Fibroblast of upper back skin (primary cell): ENCODE measurements around the gene ATP8B4.

Experiments
- DNase-seq: peaks from one replicate; pipeline ENCODE4 v3.0.0-alpha.2; 2013

ATP8B4 gene

DNA sequence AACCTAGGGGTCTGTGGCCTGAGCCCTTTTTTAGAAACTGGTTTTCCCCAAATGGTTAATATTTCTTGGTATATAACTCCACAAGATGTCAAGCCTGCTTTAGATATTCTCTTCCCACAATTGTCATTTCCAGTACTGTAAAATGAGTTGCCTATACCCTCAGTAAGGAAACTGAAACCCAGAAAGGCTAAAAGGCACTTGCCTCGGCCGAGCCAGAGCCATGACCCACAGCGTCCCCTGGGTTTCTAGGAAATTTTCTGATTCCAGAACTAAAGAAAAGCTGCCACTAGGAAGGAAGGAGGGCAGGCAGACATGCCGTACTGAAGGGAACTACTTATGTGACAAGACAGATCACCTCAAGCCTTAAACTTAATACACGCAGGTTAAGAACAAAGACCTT lies 59.1 kb downstream of the ATP8B4 start:
- DNase-seq = no peak

DNA sequence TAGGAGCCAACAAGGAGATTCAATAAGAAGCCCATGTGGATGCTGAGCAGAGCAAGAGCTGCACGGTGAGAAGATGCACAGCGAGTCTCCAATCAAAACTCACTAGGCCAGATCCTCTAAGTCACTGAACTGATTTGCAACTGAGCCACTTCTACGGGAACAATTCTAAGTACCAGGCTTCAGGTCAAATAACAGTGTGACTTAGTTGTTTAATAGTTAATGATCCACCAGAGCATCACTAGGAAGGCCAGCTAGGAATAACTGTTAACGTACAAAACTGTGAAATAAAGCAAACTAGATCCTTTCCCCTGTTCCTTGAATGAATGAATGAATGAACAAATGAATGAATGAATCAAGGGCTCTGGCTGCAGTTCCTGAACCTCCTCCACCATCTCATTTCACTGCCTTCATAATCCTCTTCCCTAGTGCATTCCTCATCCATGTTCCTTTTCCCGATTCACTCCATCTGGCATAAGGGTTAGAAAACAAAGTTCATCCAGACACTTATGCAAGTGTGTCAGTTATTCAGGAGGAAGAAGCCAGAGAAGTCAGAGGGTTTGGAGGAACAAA lies 59.7 kb downstream of the ATP8B4 start:
- DNase-seq = no peak

DNA sequence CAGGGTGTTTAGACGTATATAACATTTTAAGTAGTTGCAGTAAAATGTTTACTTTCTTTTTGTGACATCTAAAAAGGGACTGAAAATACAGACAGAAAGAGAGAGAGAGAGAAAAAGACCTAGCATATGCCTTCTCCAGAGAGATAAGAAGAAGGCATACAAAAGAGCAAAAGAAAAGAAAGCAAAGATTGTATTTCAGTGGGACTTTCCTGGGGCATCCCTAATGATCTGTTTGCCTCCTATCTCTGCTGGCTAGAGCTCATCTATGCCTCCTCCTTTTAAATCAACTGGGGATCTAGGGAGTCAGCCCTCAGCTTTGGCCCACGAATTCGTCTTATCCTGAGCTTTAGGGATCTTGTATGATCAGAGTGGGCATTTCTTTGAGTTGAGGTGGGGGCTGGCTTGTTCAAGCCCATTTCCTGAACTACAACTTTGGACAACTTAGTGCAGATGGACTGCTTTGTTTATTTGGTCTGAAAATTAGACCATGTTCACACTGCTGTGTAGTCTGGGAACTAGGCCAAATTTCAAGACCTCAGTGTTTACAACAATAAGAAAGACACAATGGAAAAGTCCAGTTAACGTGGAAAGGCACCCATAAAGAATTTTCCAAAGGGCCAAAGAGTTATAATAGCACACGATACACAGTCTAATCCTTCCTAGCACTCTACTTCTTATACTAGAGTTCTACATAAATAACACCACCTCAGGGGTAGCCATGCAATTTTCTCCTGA lies 61.0 kb downstream of the ATP8B4 start:
- DNase-seq = no peak

DNA sequence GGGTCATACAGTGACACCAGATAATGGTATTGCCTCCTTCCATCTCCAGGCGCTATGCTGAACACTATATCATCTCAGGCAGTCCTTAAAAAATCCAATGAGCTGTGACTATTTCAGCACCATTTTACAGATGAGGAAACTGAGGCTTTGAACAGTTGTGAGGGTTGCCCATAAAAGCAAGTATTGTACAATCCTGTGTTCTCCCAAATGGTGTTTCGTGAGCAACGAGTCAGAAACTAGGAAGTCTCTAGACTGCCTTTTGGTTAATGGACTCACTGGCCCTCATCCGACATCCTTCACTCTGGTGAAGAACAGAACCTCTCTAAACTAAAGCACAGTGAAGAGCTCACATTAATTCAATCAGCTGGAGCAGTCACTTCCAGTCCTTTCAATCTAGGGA lies 61.8 kb downstream of the ATP8B4 start:
- no peak for DNase-seq

DNA sequence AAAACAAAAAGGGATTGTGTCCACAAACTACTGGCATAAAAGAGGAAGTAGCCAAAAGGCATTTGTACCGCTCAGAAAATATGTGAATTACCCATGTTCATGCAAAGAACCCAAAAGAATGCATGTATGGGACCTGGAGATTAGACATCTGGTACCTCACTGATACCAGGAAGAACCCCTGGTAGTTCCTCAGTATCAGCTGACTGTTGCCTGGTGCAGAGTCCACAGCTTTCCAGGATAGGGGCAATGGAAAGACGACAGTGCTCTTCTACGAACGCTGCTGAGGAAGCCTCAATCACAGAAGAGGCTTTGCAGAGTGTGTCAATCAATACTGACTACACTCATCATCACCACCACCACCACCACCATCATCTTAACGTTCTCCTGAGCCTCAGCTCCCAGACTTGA lies 63.3 kb downstream of the ATP8B4 start:
- DNase-seq = no peak

DNA sequence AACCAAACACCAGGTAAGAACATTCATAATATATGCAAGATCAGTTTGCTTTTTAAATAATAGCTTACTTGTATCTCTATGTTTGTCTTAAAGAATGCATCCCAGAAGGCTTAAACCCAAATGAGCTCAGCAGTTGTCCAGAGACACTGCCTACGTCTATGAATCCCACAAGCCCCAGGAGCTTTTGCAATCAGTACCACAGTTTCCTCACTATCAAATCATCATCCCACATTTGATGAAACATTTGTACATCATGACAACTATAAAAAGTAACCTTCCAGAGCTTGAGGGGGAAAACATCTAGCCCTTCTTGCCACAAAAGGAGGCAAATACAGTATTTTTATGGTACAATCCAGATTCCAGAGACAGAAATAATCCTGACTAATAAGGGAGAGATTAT lies 63.7 kb downstream of the ATP8B4 start:
- DNase-seq = peak; percentile 91

DNA sequence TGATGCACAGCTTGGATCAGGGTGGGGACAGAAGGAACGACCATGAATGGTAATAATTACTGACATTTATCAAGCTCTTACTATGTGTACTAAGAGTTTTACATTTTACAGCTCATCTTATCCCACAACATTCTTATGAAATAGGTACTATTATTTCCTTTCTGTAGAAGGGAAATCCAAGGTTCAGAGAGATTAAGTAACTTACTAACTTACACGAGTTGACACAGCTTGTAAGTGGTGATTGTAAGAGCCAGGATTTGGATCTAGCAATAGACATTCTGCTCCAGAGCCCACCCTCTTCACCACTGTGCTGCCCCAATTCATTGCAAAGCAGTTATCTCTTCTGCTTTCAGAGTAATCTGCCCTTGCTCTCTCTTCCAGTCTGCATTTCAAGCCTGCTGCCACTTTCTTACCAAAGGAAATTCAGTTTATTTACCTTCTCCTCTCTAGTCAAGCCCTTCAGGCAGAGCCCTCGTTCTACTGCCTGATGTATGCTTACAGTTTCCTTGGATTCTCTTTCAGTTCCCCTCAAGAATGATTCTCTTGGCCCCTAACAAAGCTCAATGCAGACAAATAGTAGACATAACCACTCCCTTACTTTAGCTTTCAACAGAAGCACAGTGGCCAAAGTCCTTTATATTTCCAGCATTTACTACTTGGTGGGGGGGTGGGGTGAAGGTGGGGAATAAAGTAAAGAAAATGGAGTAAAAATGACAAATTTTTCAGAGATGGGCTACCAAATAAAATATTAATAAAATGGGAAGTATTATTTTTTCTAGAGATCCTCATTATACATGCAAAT lies 65.8 kb downstream of the ATP8B4 start:
- no peak for DNase-seq

DNA sequence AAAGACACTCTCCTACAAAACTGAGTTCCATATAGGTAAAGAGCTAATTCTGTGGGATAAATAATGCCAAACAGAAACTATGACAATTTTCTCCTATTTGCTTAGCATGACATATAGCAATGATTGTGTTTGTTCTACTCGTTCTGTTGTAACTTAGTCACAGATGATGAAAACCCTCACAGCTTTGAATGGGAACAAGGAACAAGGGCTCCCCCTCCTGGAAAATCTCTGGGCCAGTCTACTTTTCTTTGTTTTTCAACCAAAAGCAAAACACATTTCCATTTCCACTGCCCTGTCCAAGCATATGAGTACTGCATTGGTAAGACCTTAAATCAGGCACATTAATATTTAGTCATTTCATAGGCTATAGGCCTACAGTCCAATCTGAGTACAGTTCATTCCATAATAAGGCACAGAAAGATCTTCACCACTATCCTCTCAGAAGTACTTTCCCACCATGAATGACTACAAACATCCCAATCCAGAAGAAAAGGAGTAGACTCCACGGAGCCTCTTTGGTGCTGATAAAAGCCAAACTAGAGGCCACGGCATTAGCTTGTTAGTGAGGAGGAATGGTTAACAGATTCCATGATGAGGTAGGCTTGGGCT lies 67.1 kb downstream of the ATP8B4 start:
- DNase-seq = peak; percentile 83

DNA sequence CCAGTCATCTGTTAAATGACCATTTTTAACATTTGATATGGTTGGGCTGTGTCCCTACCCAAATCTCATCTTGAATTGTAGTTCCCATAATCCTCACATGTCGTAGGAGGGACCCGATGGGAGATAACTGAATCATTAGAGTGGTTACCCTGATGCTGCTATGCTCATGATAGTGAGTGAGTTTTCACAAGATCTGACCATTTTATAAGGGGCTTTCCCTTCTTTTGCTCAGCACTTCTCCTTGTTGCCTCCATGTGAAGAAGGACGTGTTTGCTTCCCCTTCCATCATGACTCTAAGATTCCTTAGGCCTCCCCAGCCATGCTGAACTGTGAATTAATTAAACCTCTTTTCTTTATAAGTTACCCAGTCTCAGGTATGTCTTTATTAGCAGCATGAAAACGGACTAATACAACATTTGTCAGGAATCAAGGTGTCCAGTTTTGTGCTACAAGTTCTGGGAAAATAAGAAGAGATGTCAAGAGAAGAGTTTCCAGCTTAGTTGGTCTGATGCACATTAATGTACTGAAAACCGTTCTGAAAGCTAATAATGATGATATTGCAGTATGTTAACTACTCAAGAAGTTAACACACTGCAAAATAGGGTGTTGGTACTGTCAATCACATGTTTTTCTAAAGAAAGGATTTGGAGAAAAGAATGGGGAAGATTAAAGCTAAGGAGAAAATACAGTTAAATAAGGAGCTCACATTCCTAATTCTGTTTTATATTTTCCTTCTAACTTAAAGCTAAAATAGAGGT lies 67.9 kb downstream of the ATP8B4 start:
- DNase-seq = no peak

DNA sequence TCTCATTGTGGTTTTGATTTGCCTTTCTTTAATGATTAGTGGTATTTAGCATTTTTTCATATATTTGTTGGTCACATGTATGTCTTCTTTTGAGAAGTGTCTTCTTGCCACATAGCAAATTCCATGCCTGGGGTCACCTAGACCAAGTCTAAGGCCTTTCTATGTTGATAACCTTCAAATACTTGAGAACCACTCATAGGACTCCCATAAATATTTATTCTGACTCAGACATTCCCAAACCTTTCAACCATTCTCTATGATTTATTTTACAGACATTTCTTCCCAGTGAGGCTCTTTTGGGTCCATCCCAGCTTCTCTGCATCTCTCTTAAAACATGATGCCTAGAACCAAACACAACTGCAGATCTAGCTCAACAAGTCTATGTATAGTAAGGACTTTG lies 69.2 kb downstream of the ATP8B4 start:
- DNase-seq = peak; percentile 81

DNA sequence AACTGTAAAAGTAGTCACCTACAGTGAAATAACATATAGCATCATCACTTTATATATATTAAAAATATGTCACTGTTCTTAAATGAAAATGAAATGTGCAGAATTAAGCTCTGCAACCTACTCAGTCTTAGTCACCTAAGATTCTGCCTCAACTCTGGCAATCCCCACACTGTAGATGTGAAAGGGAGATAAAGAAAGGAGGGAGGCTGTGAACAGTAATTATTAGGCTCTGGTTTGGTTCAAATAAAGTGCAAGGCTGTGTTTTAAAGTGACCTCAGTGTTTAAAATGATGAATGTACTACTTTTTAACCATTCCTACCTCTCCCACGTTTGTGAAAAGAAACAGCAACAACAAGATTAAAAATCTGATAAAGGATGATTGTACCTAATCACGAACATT lies 72.2 kb downstream of the ATP8B4 start:
- DNase-seq = peak; percentile 10

DNA sequence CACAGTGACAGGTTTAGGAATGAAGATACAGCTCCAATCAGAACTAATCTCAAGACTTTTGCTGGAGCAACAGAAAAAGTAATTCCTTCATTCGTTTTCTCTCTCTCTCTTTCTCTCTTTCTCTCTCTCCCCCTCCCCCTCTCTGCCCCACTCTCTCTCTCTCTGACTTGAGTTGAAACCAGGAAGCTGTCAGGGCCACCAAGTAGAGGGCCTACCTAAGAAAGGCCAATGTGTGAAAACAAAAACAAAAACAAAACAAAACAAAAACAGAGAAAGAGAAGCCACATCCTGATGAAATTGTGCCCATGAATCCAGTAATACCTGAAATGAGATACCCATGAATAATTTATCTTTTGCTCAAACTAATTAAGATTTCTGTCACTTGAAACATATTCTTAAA lies 72.9 kb downstream of the ATP8B4 start:
- no peak for DNase-seq

DNA sequence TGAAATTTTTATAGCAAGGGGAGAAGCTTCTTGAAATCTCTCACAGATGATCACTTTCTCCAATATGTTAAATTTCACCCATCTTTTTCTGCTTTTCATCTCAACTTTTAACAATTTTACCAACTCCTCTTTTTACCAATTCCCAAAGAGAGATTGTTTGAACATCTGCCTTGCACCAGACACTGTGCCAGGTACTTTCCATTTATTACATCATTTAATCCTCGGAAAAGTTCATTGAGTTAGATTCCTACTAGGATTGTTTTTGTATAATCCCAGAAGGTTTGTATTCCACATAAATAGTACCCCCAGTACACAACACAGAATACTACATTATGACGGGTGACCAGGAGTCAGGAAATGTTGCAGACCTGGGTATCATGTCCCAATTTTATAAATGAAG lies 74.1 kb downstream of the ATP8B4 start:
- DNase-seq = no peak

DNA sequence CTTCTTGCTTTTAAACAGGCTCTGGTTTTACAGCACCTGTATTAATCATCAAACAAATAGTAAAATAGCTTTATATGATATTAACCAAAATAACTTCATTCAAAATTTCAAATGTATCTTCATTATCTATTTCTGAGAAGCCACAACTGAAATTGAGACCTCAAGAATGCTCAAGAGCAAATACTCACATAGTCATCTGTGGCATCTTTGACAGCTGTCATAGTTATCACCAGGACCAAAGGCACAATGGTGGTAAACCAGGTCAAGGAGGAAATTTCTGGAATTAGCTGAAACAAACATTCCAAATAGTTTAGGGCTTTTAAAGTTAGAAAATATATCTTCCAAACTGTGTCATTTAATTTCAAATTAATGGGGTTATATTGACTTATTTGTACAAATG lies 74.6 kb downstream of the ATP8B4 start:
- DNase-seq = no peak

DNA sequence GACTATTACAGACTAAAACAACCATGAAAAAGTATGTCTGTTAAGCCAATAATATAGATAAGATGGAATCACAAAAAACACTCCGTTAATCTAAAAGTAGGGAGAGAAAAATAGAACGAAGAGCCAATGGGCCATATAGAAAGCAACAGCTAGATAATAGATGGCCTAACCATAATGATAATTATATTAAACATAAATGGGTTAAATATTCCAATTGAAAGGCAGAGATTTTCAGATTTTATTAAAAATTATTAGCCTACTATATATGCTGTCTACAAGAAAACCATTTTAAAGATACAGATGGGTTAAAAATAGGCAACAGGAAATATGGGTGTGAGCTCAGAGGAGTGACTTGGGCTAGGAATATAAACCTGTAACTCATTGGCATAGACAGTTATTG lies 76.3 kb downstream of the ATP8B4 start:
- DNase-seq = no peak

DNA sequence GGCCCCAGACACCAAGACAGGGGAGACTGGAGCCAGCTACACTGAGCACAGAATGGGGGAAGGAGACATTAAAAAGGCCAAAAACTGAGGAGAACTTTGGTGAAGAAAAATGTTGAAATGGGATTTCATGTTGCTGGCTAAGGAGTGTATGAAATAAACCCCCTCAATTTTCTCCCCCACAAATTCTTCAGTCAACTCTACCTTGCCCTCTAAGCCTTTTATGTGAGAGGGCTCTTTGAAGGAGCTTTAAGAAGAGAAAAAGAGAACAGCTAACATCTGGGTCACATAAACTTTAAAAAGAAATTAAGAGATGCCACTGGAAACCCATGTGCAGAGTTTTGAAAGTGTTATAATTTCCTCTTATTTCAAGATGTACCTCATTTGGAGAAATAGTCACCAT lies 88.6 kb downstream of the ATP8B4 start:
- DNase-seq = no peak

DNA sequence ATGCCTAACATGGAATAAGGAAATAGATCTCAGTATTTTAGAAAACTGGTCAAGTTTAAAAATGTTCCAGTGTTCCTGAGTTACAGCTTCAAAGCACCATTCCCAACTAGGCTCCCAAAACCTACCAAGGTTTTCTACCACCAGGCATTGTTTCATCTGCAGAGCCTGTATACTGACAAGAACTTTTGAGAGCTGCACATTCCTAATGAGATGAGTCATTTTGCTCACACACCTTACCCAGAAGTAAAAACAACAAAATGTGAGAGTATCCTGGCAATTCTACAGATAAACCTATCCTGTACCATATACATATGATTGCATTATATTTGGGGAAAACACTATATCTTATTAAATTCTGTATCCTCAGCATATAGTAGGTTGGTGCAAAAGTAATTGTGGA lies 90.7 kb downstream of the ATP8B4 start:
- DNase-seq = no peak

DNA sequence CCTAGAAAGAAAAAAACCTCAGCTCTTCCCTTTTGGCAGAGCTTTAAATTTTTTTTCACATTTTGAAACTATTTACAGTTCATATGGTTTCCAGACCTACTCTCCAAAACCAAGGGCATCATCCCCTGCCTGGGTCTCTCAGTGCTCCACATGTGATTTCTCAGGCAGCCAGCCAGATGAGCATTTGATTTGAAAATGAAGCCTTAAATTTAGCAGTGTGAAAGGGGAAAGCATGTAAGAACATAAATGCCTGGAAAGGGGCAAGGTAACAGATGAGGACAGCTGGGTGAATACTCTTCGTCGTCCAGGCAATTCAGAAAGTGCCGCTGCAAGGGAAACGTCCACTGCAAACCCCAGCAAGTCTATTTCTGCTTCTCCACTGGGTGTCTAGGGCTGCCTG lies 94.8 kb downstream of the ATP8B4 start:
- peak; percentile 59 for DNase-seq

DNA sequence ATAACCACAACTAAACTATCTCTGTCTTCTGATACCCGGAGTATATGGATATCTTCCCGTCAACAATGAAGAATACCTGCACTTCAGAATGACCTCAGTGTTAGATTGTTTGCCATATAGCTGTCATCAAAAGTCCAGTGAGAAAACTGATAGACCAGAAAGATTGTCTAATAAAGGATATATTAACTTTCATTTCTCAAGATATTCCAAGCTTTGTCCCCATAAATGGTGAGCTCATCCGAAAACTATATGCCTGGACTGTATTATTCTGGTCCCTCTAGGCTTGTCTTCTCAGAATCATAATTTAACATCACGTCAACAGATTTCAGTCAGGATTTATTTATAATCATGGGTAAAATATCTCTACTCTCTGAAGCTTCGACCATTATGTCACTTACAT lies 100.5 kb downstream of the ATP8B4 start:
- peak; percentile 81 for DNase-seq

DNA sequence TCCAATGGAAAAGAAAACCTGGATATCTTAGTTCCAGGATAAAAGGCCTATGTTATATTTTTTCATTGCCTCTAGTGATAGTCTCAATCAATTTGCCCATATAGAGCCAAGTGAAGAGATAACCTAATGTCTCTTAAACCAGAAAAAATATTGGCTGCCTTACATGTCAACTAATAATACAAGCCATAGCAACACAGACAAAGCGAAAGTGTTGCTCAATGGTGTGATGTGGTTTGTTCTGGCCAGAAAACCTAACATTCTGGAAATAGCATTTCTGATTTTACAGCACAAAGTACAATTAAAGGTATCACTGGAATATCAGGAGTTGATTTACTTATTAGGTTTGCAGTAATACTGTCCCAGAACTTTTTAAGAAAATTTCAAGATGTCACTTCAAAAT lies 101.5 kb downstream of the ATP8B4 start:
- no peak for DNase-seq

DNA sequence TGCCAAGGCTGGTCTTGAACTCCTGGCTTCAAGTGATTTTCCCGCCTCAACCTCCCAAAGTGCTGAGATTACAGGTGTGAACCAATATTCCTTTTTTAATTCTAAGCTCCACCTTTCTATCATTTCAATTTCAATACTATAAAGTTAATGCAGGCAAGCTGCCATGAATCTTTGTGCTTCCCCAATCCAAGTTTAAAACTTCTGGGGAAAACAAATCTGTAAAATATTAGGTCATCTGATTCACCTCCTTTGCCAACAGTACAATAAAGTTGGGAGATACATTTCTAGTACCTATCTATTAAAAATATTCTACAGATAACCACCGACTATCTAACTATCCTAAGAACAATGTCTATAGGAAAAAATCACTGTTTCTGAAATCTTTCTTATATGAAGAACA lies 102.1 kb downstream of the ATP8B4 start:
- no peak for DNase-seq

DNA sequence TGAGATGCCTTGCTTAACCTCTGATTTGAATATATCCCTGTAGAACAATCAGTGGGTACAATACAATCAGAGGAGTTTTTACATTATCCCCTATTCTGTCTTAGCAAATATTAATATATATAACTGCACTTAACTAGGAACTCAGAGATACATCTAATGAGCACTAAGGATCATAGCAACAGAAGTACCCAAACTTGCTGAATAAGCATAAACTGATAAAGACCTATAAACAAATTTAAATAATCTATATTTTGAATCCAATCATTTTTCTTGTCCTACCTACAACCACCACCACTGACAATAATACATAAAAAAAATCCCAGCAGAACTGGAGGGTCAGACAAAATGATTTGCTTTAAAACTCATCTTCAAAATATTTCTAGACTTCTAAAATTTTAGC lies 106.2 kb downstream of the ATP8B4 start:
- DNase-seq = no peak

DNA sequence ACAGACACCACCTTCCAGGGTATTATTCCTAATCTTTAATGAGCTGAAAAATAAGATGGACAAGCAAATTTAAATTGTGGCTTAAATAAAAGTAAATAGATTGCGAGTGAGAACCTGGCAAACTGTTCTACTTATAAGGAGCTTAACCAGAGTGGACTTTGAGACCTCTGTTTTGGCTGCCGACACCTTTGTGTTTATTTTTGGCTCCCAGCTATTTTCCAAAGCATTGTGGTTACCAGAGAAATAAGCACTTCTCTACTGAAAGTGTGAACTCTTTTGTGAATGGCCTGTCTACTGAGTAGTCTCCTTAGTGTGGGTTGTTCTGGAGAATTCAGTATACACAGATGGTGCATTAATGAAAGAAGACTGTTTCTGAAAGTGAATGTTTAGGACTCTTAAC lies 109.4 kb downstream of the ATP8B4 start:
- DNase-seq = no peak
